Measurements from ENCODE around the gene DCPS. TPM values are rescaled to one million over a fixed set of nuclear protein-coding genes. Genes with fewer than 3 reads are reported as not detected.

DCPS gene
- total RNA-seq, 1 experiment from 2014 or later, result 26.2 TPM

GRCh38 chr11:126347751-126348668 lies 44.1 kb downstream of the DCPS start:
- H3K4me3 Mint-ChIP-seq, result no peak overlapping the region
- no peak for ATAC-seq
- peaks cover 14% of the 10 kb centered on the region for H3K36me3 Mint-ChIP-seq
- no peak for TF ChIP-seq PRRX2 (CRISPR knock-in tag; IDR thresholded peaks at IDR 0.05)
- no peak for TF ChIP-seq FOXP4 (CRISPR knock-in tag; IDR thresholded peaks at IDR 0.05)
- TF ChIP-seq PREB (CRISPR knock-in tag; IDR thresholded peaks at IDR 0.05; ENCODE audit: borderline replicate concordance), result no peak
- TF ChIP-seq CREB1 (CRISPR knock-in tag; IDR thresholded peaks at IDR 0.05), result no peak
- TF ChIP-seq SP1 (CRISPR knock-in tag; conservative IDR thresholded peaks at IDR 0.05), result no peak
- TF ChIP-seq OVOL2 (CRISPR knock-in tag; IDR thresholded peaks at IDR 0.05; ENCODE audit: borderline replicate concordance), result no peak
- no peak for TF ChIP-seq MXD4 (CRISPR knock-in tag; IDR thresholded peaks at IDR 0.05; ENCODE audit: borderline replicate concordance)
- no peak for TF ChIP-seq JUN (CRISPR knock-in tag; IDR thresholded peaks at IDR 0.05)
- TF ChIP-seq ERG (CRISPR knock-in tag; IDR thresholded peaks at IDR 0.05), result no peak
- TF ChIP-seq ZSCAN18 (CRISPR knock-in tag; IDR thresholded peaks at IDR 0.05), result no peak
- TF ChIP-seq PRDM15 (CRISPR knock-in tag; IDR thresholded peaks at IDR 0.05), result no peak
- no peak for TF ChIP-seq RORB (CRISPR knock-in tag; IDR thresholded peaks at IDR 0.05)
- TF ChIP-seq ATF2 (CRISPR knock-in tag; IDR thresholded peaks at IDR 0.05; ENCODE audit: borderline replicate concordance, low read depth), result no peak
- no peak for TF ChIP-seq TEAD1 (CRISPR knock-in tag; IDR thresholded peaks at IDR 0.05)
- H3K4me1 Mint-ChIP-seq, result peaks cover 54% of the 10 kb centered on the region
- ChIA-PET CTCF (no interaction called here), POLR2A (no interaction called here)
- no peak for DNase-seq (ENCODE audit: low spot score)
- no peaks in the 10 kb centered on the region for H3K27me3 Mint-ChIP-seq (ENCODE audit: low read depth)
- H3K27ac Mint-ChIP-seq, result no peak overlapping the region
- H3K9me3 Mint-ChIP-seq, result no peaks in the 10 kb centered on the region
